GM12878 (cell line): ENCODE data around the gene CLSTN2. TPM values are rescaled to one million over a fixed set of nuclear protein-coding genes. Genes with fewer than 3 reads are reported as not detected.

ENCODE experiments used
- ATAC-seq: fragments of 200-7000 bp; cut with Tn5 transposase; 3 replicates; pipeline ENCODE4 v1.9.1; 2020; ENCODE audit warnings: mild to moderate bottlenecking, moderate library complexity
- BruUV-seq: library from RNA; stranded (reverse); fragments of 400-500 nt; replicated peaks from 2 replicates; lab custom pipeline; 2021; lab: Mats Ljungman, UMichigan
- CTCF ChIA-PET: fragments of 300-600 bp; sonication (Branson Sonifier 250); formaldehyde crosslinking; extraction: SDS; loops from one replicate; lab custom pipeline; 2021; ENCODE audit warnings: inconsistent platforms; lab: Yijun Ruan, JAX
- POLR2A ChIA-PET: fragments of 350-600 bp; formaldehyde crosslinking; extraction: SDS; loops from one replicate; lab custom pipeline; 2021; ENCODE audit warnings: inconsistent platforms; lab: Charles Lee
- RAD21 ChIA-PET: fragments of 300-600 bp; sonication (Branson Sonifier 250); formaldehyde crosslinking; loops from one replicate; lab custom pipeline; 2023; ENCODE audit warnings: antibody characterized with exemption; ENCODE audit not compliant: unreplicated experiment; lab: Charles Lee
- SMC1A ChIA-PET: fragments of 300-600 bp; sonication (Branson Sonifier 250); formaldehyde crosslinking; loops from one replicate; lab custom pipeline; 2023; ENCODE audit not compliant: unreplicated experiment, uncharacterized antibody; lab: Charles Lee
- DNase-seq: peaks from one replicate; pipeline ENCODE4 v3.0.0-alpha.2; 2011; ENCODE audit warnings: low read depth, low spot score
- FAIRE-seq: peaks from 3 replicates; lab custom pipeline; 2011; peaks lifted over from hg19 to GRCh38; lab: Jason Lieb, UNC
- H2AFZ ChIP-seq: 2 replicates; pipeline ENCODE4 v1.6.0; 2011; ENCODE audit warnings: low read depth, low read length, control low read depth; ENCODE audit not compliant: control insufficient read depth
- H3K27ac ChIP-seq: 2 replicates; pipeline ENCODE4 v1.5.1; 2011; ENCODE audit warnings: control low read depth; ENCODE audit not compliant: control insufficient read depth, insufficient read depth
- H3K27me3 ChIP-seq, 2 experiments: replicated peaks in 1 of 2; 2 replicates each; pipeline versions ENCODE4 v1.6.0 to v1.6.1; 2011; ENCODE audit warnings: low read length in 1 of 2; ENCODE audit not compliant: control insufficient read depth in 2 of 2, insufficient read depth in 2 of 2
- H3K36me3 ChIP-seq, 2 experiments: 2 replicates each; pipeline ENCODE4 v1.5.1; 2011; ENCODE audit warnings: low read length in 1 of 2; ENCODE audit not compliant: control insufficient read depth in 2 of 2, insufficient read depth in 2 of 2
- H3K4me1 ChIP-seq: 2 replicates; pipeline ENCODE4 v1.6.1; 2011; ENCODE audit warnings: mild to moderate bottlenecking, low read length, moderate library complexity, mixed read lengths; ENCODE audit not compliant: control insufficient read depth, insufficient read depth
- H3K4me2 ChIP-seq: 2 replicates; pipeline ENCODE4 v1.6.0; 2011; ENCODE audit warnings: control low read depth; ENCODE audit not compliant: control insufficient read depth, insufficient read depth
- H3K4me3 ChIP-seq: fragments of 200-600 bp; sonication (generic); 2 replicates; pipeline ENCODE4 v1.5.1; 2016
- H3K79me2 ChIP-seq: 2 replicates; pipeline ENCODE4 v1.6.0; 2011; ENCODE audit warnings: low read length; ENCODE audit not compliant: control insufficient read depth, insufficient read depth
- H3K9ac ChIP-seq: 2 replicates; pipeline ENCODE4 v1.8.0; 2011; ENCODE audit warnings: low read length, control low read depth, mixed read lengths; ENCODE audit not compliant: control insufficient read depth, insufficient read depth
- H3K9me3 ChIP-seq: replicated peaks from 3 replicates; pipeline ENCODE4 v1.5.1; 2011; ENCODE audit warnings: mild to moderate bottlenecking, low read length; ENCODE audit not compliant: control insufficient read depth, insufficient read depth
- H4K20me1 ChIP-seq: 2 replicates; pipeline ENCODE4 v1.6.0; 2011; ENCODE audit not compliant: control insufficient read depth, insufficient read depth
- BACH1 ChIP-seq: fragments of 450-650 bp; IDR thresholded peaks from 2 replicates; pipeline ENCODE4 v1.6.1; 2017; ENCODE audit warnings: mild to moderate bottlenecking, borderline replicate concordance
- CHD1 ChIP-seq: IDR thresholded peaks from 2 replicates; pipeline ENCODE4 v1.6.1; 2012; ENCODE audit warnings: low read depth, low read length, improper control_type of control experiment
- CREB1 ChIP-seq: IDR thresholded peaks from 2 replicates; pipeline ENCODE4 v1.6.1; 2012; ENCODE audit warnings: low read depth, mild to moderate bottlenecking, inconsistent platforms
- HCFC1 ChIP-seq: fragments of 150-350 bp; IDR thresholded peaks from 2 replicates; pipeline ENCODE4 v1.6.1; 2014; ENCODE audit warnings: low read length
- IKZF2 ChIP-seq, 2 experiments: fragments of 450-650 bp; IDR thresholded peaks; 2 replicates each; pipeline ENCODE4 v1.6.1; 2017; ENCODE audit warnings: mild to moderate bottlenecking in 2 of 2, moderate library complexity in 2 of 2
- IRF5 ChIP-seq: fragments of 450-650 bp; IDR thresholded peaks from 2 replicates; pipeline ENCODE4 v1.6.1; 2017; ENCODE audit warnings: borderline replicate concordance
- MTA3 ChIP-seq: IDR thresholded peaks from 2 replicates; pipeline ENCODE4 v1.6.1; 2012; ENCODE audit warnings: low read length, inconsistent platforms, borderline replicate concordance
- MYB ChIP-seq: fragments of 150-350 bp; IDR thresholded peaks from 2 replicates; pipeline ENCODE4 v1.6.1; 2014; ENCODE audit warnings: mild to moderate bottlenecking, low read depth, low read length, borderline replicate concordance
- RELB ChIP-seq: fragments of 450-650 bp; IDR thresholded peaks from 2 replicates; pipeline ENCODE4 v1.6.1; 2017; ENCODE audit warnings: low read depth, mild to moderate bottlenecking, moderate library complexity
- TCF12 ChIP-seq: IDR thresholded peaks from 2 replicates; pipeline ENCODE4 v1.6.1; 2011; ENCODE audit warnings: low read depth, mild to moderate bottlenecking, low read length
- ZNF687 ChIP-seq: fragments of 450-650 bp; IDR thresholded peaks from 2 replicates; pipeline ENCODE4 v1.6.1; 2017; ENCODE audit warnings: mild to moderate bottlenecking, moderate library complexity
- WGBS: methylation state at CpG from one replicate; pipeline ENCODE4 v1.1.6; 2016; ENCODE audit warnings: low lambda C conversion rate; ENCODE audit not compliant: insufficient replicate concordance, insufficient coverage; ENCODE audit errors: missing lambda C conversion rate; 5-methylcytosine and 5-hydroxymethylcytosine counted together
- in situ Hi-C: fragments of 300-500 bp; cut with MboI; formaldehyde crosslinking; loops from 9 replicates; pipeline ENCODE4 v1.14.3; 2018; ENCODE audit warnings: mixed read lengths
- intact Hi-C: fragments of 100-400 bp; cut with micrococcal nuclease; formaldehyde crosslinking; loops from one replicate; pipeline ENCODE4 v1.14.2; 2022; ENCODE audit not compliant: unreplicated experiment
- polyA plus RNA-seq, 11 experiments: library from polyadenylated mRNA; depleted of rRNA in 4 of 11; unstranded in 6 of 11; stranded (reverse) in 5 of 11; fragments of >200 nt; fragmentation: Nextera tagmentation in 4 of 11; fragmentation: Illumina TruSeq in 1 of 11; extraction: Ambion mirVana in 4 of 11; extraction: Trizol in 1 of 11; gene quantifications; 1 replicate in 1 of 11; 2 replicates in 10 of 11; pipeline versions ENCODE4 v1.2.1 to v1.2.3, GENCODE V29; 2011 to 2016; ENCODE audit warnings: inconsistent platforms in 2 of 11, missing spikeins in 2 of 11, low read depth in 1 of 11
- total RNA-seq, 4 experiments: library from RNA; depleted of rRNA in 3 of 4; stranded (reverse); fragments of >200 nt in 3 of 4; fragmentation: Illumina TruSeq in 1 of 4; extraction: Trizol in 1 of 4; gene quantifications; 2 replicates each; pipeline versions ENCODE4 v1.2.1 to v1.2.3, GENCODE V29; 2013 to 2021
- TF ChIP-seq, protein P1 (sequence below): fragments of 450-650 bp; IDR thresholded peaks from 2 replicates; pipeline ENCODE4 v1.6.1; 2018; ENCODE audit warnings: mild to moderate bottlenecking, low read depth, moderate library complexity; ENCODE audit not compliant: partially characterized antibody

CLSTN2 gene
- total and polyA plus RNA-seq, 10 of the 15 experiments (the other 5 are each of a cell fraction or from before 2014, with no cell fraction given) = under 0.01 to 0.10 (median under 0.01) TPM; not detected in 5

GRCh38 chr3:140456974-140457373, 522.0 kb downstream of the CLSTN2 start:
- H3K36me3 ChIP-seq = no peaks in the 10 kb centered on the region
- H4K20me1 ChIP-seq = no peaks in the 10 kb centered on the region
- no peak overlapping the region for H3K9ac ChIP-seq
- no peak overlapping the region for H3K27ac ChIP-seq
- intact Hi-C loops = no loop called here
- H2AFZ ChIP-seq = no peak overlapping the region
- FAIRE-seq = no peak
- ChIA-PET POLR2A (no interaction called here), RAD21 (no interaction called here), SMC1A (no interaction called here), CTCF (no interaction called here)
- WGBS = 42% methylated on average over 3 of the region's 3 CpGs
- H3K27me3 ChIP-seq = peaks cover 0 to 3% of the 10 kb centered on the region in 2 experiments; a peak in 2 of 4 replicates
- H3K4me1 ChIP-seq = no peaks in the 10 kb centered on the region
- no peak for DNase-seq
- no peak overlapping the region for H3K4me3 ChIP-seq
- in situ Hi-C loops = no loop called here
- no TSS peak for BruUV-seq
- no peaks in the 10 kb centered on the region for H3K79me2 ChIP-seq
- no peaks in the 10 kb centered on the region for H3K9me3 ChIP-seq
- ATAC-seq = no peak
- no peak overlapping the region for H3K4me2 ChIP-seq
- no peak for TF ChIP-seq BACH1
- TF ChIP-seq MTA3 = no peak
- no peak for TF ChIP-seq CREB1
- TF ChIP-seq, protein P1, sequence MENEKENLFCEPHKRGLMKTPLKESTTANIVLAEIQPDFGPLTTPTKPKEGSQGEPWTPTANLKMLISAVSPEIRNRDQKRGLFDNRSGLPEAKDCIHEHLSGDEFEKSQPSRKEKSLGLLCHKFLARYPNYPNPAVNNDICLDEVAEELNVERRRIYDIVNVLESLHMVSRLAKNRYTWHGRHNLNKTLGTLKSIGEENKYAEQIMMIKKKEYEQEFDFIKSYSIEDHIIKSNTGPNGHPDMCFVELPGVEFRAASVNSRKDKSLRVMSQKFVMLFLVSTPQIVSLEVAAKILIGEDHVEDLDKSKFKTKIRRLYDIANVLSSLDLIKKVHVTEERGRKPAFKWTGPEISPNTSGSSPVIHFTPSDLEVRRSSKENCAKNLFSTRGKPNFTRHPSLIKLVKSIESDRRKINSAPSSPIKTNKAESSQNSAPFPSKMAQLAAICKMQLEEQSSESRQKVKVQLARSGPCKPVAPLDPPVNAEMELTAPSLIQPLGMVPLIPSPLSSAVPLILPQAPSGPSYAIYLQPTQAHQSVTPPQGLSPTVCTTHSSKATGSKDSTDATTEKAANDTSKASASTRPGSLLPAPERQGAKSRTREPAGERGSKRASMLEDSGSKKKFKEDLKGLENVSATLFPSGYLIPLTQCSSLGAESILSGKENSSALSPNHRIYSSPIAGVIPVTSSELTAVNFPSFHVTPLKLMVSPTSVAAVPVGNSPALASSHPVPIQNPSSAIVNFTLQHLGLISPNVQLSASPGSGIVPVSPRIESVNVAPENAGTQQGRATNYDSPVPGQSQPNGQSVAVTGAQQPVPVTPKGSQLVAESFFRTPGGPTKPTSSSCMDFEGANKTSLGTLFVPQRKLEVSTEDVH = no peak
- no peak for TF ChIP-seq CHD1
- TF ChIP-seq IKZF2 (IDR thresholded peaks at IDR 0.05) = no peak
- no peak for TF ChIP-seq RELB
- no peak for TF ChIP-seq IRF5
- TF ChIP-seq HCFC1 = no peak
- TF ChIP-seq MYB = no peak
- no peak for TF ChIP-seq ZNF687
- TF ChIP-seq TCF12 = no peak
